ENCODE data around the gene NLGN4X.

Gene NLGN4X

DNA sequence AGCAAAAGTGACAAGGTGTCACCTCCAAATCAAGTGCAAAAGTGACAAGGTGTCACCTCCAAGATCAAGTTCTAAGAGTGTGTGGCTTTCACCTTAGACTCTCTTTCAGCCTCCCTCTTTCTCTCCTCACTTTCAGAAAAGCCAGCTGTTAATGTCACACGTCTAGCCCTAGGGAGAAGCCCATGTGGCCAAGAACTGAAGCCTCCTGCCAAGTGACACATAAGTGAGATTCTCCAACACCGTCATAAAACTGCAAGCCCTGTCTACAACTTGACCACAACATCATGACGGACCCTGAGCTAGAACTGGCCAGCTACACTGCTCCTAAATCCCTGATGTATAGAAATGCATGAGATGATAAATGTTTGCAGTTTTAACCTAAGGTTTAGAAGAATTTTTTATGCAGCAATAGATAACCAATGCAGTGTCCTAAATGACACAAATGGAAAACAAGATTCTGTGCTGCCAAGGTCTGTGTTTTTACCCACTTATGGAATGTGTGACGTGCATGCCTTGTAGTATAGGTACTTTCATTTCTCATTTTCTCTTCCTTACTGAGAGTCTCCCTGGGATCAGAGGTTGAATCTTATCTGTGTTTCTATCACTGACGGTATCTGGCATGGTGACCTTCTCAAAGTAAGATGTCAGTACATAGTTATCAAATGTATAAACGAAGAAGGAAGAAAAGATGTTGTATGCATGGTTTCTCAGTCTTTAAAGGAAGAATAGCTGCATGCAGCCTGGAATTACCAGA lies 25.0 kb downstream of the NLGN4X start:
- TF ChIP-seq ZFX (IDR thresholded peaks at IDR 0.05; ENCODE audit: borderline replicate concordance) (no peak), CTCF (IDR thresholded peaks at IDR 0.05) (no peak)

GRCh38 chrX:6199486-6199885 lies 29.2 kb downstream of the NLGN4X start:
- TF ChIP-seq ZFX (IDR thresholded peaks at IDR 0.05; ENCODE audit: borderline replicate concordance) (no peak), CTCF (IDR thresholded peaks at IDR 0.05) (no peak)
- no peak overlapping the region for H3K27ac ChIP-seq

More for the DNA sequence above, 25.0 kb downstream of the NLGN4X start:
- H3K27ac ChIP-seq: no peak overlapping the region

DNA sequence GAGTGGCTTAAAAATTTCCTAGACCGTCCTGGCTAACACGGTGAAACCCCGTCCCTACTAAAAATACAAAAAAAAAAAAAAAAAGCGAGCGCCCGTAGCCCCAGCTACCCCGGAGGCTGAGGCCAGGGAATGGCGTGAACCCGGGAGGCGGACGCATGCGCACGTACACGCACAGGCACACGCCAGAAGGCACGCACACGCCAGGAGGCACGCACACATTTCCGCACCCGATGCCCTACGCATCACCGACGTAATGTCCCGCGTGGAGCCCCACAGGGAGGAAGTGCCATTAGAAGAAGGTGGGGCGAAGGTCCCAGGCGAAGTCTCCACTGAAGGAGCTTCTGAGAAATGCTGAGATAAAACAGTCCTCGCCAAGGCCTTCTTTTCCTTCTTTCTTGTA lies 41.4 kb downstream of the NLGN4X start:
- TF ChIP-seq ZFX (IDR thresholded peaks at IDR 0.05; ENCODE audit: borderline replicate concordance): no peak
- no peak for TF ChIP-seq CTCF (IDR thresholded peaks at IDR 0.05)
- H3K27ac ChIP-seq: no peak overlapping the region

DNA sequence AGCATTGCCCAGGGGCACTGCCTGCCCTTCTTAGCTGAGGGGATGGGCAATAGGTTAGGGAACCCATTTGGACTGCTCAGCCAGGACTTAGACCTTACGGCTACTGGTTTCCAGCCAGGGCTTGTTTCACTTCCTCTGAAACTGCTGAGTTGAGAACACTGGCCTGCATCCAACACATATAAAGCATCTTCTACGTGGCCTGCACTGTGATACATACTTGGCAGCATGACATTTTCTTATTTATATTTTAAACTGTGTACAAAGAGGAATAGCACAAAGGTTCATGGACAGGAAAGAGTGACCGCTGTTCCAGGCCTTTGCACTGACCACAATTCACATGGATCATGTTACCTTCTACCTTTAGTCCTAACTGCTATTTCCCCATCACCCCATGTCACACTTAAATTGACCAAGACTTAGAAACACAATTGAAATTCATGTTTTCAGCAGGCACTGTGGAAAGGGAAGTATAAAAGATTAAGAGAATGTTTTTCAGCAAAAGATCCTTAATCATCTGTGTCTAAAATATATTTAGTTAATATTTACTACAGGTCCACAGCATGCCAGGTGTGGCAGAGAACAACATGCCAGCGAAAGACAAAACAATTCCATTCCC lies 43.7 kb downstream of the NLGN4X start:
- TF ChIP-seq CTCF (IDR thresholded peaks at IDR 0.05) (no peak), ZFX (IDR thresholded peaks at IDR 0.05; ENCODE audit: borderline replicate concordance) (no peak)
- H3K27ac ChIP-seq: no peak overlapping the region

DNA sequence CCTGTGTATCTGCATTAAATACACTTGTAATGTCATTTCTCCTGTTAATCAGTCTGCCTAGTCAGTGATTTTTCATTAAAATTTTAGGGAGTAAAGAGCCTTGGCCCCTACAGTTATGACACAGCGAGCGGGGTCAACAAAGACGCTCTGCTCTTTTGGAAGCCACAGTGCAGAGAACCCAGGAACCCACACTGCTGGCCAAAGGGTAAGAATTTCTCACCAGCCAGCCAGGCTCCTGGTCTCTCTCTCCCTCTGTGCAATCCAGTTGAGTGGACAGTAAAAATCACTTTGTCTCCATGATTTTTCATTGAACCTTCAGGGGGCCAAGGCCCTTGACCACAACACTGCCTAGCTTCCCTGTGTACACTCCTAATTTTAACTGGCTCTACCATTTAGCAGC lies 52.8 kb downstream of the NLGN4X start:
- no peak overlapping the region for H3K27ac ChIP-seq
- TF ChIP-seq CTCF (IDR thresholded peaks at IDR 0.05) (no peak), ZFX (IDR thresholded peaks at IDR 0.05; ENCODE audit: borderline replicate concordance) (no peak)

- TF ChIP-seq CTCF (IDR thresholded peaks at IDR 0.05) (no peak), ZFX (IDR thresholded peaks at IDR 0.05; ENCODE audit: borderline replicate concordance) (no peak)
- no peak overlapping the region for H3K27ac ChIP-seq
These were observed 58.2 kb downstream of the NLGN4X start for GRCh38 chrX:6170424-6170823.

DNA sequence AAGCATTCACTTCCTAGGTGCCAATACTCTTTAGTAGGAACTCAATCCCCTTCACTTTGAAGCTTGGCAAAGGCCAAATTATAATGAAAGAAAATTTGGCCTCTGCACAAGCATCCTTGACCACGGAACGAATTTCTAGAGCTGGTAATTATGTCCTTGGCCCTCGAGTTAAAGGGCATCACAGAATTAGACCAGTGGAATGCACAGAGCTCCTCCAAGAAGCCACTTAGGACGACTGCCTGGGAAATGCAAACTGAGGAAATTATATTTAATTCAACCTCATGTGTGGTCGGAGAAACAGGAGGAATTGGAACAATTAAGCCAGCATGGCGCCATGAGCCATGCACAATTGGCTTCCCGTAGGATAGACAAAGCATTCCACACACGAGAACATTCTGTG lies 59.3 kb downstream of the NLGN4X start:
- H3K27ac ChIP-seq: no peak overlapping the region
- TF ChIP-seq ZFX (IDR thresholded peaks at IDR 0.05; ENCODE audit: borderline replicate concordance) (no peak), CTCF (IDR thresholded peaks at IDR 0.05) (no peak)

All from 22Rv1 (cell line).